DND-41 (cell line): ENCODE data around the gene EIF3A.

ENCODE experiments used
- ATAC-seq: fragments of 200-7000 bp; cut with Tn5 transposase; 3 replicates; pipeline ENCODE4 v1.9.1; 2021; ENCODE audit warnings: low read depth; ENCODE audit not compliant: insufficient read depth
- DNase-seq: peaks from one replicate; pipeline ENCODE4 v3.0.0-alpha.2; 2020
- H2AFZ ChIP-seq: 2 replicates; pipeline ENCODE4 v1.6.0; 2012; ENCODE audit warnings: low read depth, low read length
- H3K27ac ChIP-seq: 2 replicates; pipeline ENCODE4 v1.5.1; 2012; ENCODE audit warnings: low read length, inconsistent platforms
- H3K27me3 ChIP-seq: fragments of 200-600 bp; sonication (generic); 2 replicates; pipeline ENCODE4 v1.6.0; 2012; ENCODE audit warnings: low read length, mild to moderate bottlenecking, inconsistent platforms; ENCODE audit not compliant: insufficient read depth, poor library complexity
- H3K36me3 ChIP-seq: 2 replicates; pipeline ENCODE4 v1.5.1; 2012; ENCODE audit warnings: low read length, inconsistent platforms; ENCODE audit not compliant: insufficient read depth
- H3K4me1 ChIP-seq: 2 replicates; pipeline ENCODE4 v1.5.1; 2012; ENCODE audit warnings: mild to moderate bottlenecking, low read length; ENCODE audit not compliant: insufficient read depth
- H3K4me2 ChIP-seq: 2 replicates; pipeline ENCODE4 v1.6.0; 2012; ENCODE audit warnings: mild to moderate bottlenecking, moderate library complexity, low read length, inconsistent platforms; ENCODE audit not compliant: insufficient read depth
- H3K4me3 ChIP-seq, 2 experiments: fragments of 200-600 bp in 1 of 2; shearing (Covaris generic) in 1 of 2; 2 replicates each; pipeline ENCODE4 v1.5.1; 2012 to 2016; ENCODE audit warnings: inconsistent platforms in 2 of 2, low read length in 2 of 2, mild to moderate bottlenecking in 2 of 2, low read depth in 1 of 2, moderate library complexity in 1 of 2
- H3K79me2 ChIP-seq: 2 replicates; pipeline ENCODE4 v1.6.0; 2012; ENCODE audit warnings: low read length, inconsistent platforms; ENCODE audit not compliant: insufficient read depth
- H3K9ac ChIP-seq: 2 replicates; pipeline ENCODE4 v1.6.0; 2012; ENCODE audit warnings: low read depth, mild to moderate bottlenecking, inconsistent platforms, low read length, moderate library complexity
- H3K9me3 ChIP-seq: 2 replicates; pipeline ENCODE4 v1.5.1; 2012; ENCODE audit warnings: low read length, moderate library complexity, mild to moderate bottlenecking, inconsistent platforms; ENCODE audit not compliant: insufficient read depth, severe bottlenecking
- H4K20me1 ChIP-seq: 2 replicates; pipeline ENCODE4 v1.6.0; 2012; ENCODE audit warnings: low read length; ENCODE audit not compliant: insufficient read depth
- CTCF ChIP-seq: IDR thresholded peaks from 2 replicates; pipeline ENCODE4 v1.5.1; 2012; ENCODE audit warnings: borderline replicate concordance, low read length, moderate library complexity, mild to moderate bottlenecking; ENCODE audit not compliant: poor library complexity, severe bottlenecking; ENCODE audit errors: extremely low read depth
- EZH2 ChIP-seq: IDR thresholded peaks from 3 replicates; pipeline ENCODE4 v1.6.1; 2012; ENCODE audit warnings: borderline replicate concordance, low read depth, mild to moderate bottlenecking, moderate library complexity, low read length, inconsistent platforms; ENCODE audit not compliant: severe bottlenecking

Gene EIF3A

DNA sequence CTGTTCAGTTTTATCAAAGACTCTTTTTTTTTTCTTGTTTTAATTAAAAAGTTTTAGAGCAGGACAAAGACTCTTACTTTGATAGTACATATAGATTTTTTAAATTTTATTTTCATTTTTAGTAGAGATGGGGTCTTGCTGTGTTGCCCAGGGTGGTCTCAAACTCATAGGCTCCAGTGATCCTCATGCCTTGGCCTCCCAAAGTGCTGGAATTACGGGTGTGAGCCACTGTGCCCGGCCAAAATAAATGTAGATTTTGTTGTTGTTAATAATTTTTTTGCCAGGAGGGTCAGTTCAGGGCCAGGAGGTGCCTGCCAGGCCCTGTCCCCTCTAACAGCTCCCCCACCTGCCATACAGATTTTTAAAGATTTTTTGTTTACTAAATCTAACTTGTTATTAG, 40.3 kb upstream of the EIF3A start:
- H2AFZ ChIP-seq: no peak overlapping the region

GRCh38 chr10:119120413-119120867, 39.8 kb upstream of the EIF3A start:
- H3K4me3 ChIP-seq: no peak overlapping the region
- H3K27ac ChIP-seq: peak overlapping the region; percentile 22; the same call in 1 of the 2 replicates
- no peak for DNase-seq
- H3K9ac ChIP-seq: no peak overlapping the region
- H4K20me1 ChIP-seq: no peaks in the 10 kb centered on the region
- H3K79me2 ChIP-seq: peaks cover 44% of the 10 kb centered on the region
- no peak overlapping the region for H3K4me2 ChIP-seq
- no peaks in the 10 kb centered on the region for H3K9me3 ChIP-seq
- H3K27me3 ChIP-seq: no peaks in the 10 kb centered on the region
- TF ChIP-seq EZH2: no peak
- TF ChIP-seq CTCF: no peak
- H3K4me1 ChIP-seq: no peaks in the 10 kb centered on the region
- no peak overlapping the region for H2AFZ ChIP-seq
- ATAC-seq: no peak
- peaks cover 92% of the 10 kb centered on the region for H3K36me3 ChIP-seq

More for the DNA sequence above, 40.3 kb upstream of the EIF3A start:
- ATAC-seq (no peak), DNase-seq (no peak)
- Histone ChIP-seq H3K4me3 (no peak overlapping the region), H3K27ac (peak overlapping the region; percentile 22; the same call in 1 of the 2 replicates), H3K79me2 (peaks cover 48% of the 10 kb centered on the region), H3K36me3 (peaks cover 94% of the 10 kb centered on the region), H3K27me3 (no peaks in the 10 kb centered on the region), H3K9ac (no peak overlapping the region), H4K20me1 (no peaks in the 10 kb centered on the region), H3K4me2 (no peak overlapping the region), H3K4me1 (no peaks in the 10 kb centered on the region), H3K9me3 (no peaks in the 10 kb centered on the region)
- no peak for TF ChIP-seq CTCF
- TF ChIP-seq EZH2: no peak

- no peaks in the 10 kb centered on the region for H3K27me3 ChIP-seq
- H3K27ac ChIP-seq: peak overlapping the region; percentile 35; the same call in 1 of the 2 replicates
- no peaks in the 10 kb centered on the region for H3K9me3 ChIP-seq
- H3K4me2 ChIP-seq: no peak overlapping the region
- no peak overlapping the region for H3K9ac ChIP-seq
- peaks cover 42% of the 10 kb centered on the region for H3K79me2 ChIP-seq
- DNase-seq (no peak), ATAC-seq (no peak)
- peaks cover 89% of the 10 kb centered on the region for H3K36me3 ChIP-seq
- TF ChIP-seq CTCF (no peak), EZH2 (no peak)
- no peak overlapping the region for H2AFZ ChIP-seq
- no peaks in the 10 kb centered on the region for H3K4me1 ChIP-seq
- no peak overlapping the region for H3K4me3 ChIP-seq
- no peaks in the 10 kb centered on the region for H4K20me1 ChIP-seq
These were observed 38.8 kb upstream of the EIF3A start for GRCh38 chr10:119119400-119119799.

DNA sequence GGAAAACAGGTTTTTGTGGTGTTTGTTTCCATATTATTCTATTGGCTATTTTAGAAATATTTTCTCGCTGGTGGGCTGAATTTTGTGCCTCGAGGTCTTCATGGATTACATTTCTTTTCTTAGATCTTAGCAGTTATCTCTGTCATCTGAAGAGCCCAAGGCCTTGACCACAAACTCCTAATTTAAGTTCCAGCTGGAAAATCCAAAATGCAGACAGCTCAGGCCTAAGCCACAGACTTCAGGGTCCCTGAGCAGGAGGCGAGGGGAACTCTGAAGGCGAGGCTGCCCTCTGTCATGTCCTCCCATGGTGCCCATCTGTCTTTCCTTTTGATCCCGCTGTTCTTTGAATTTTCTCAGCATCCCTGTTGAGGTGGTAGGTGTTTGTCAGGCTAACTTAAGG, 37.6 kb upstream of the EIF3A start:
- no peak overlapping the region for H3K4me2 ChIP-seq
- H3K4me1 ChIP-seq: 0 out of 2 replicates have a peak, but pooled peaks cover 5% of the 10 kb centered on the region
- ATAC-seq (no peak), DNase-seq (no peak)
- peaks cover 92% of the 10 kb centered on the region for H3K36me3 ChIP-seq
- H2AFZ ChIP-seq: no peak overlapping the region
- H4K20me1 ChIP-seq: no peaks in the 10 kb centered on the region
- H3K27me3 ChIP-seq: no peaks in the 10 kb centered on the region
- peaks cover 48% of the 10 kb centered on the region for H3K79me2 ChIP-seq
- no peak overlapping the region for H3K4me3 ChIP-seq
- H3K9ac ChIP-seq: no peak overlapping the region
- H3K27ac ChIP-seq: peak overlapping the region; percentile 43; the same call in 1 of the 2 replicates
- TF ChIP-seq EZH2: no peak
- no peak for TF ChIP-seq CTCF
- H3K9me3 ChIP-seq: no peaks in the 10 kb centered on the region
